H9 (cell line): Measurements from ENCODE around the gene GRIA4. TPM values are rescaled to one million over a fixed set of nuclear protein-coding genes. Genes with fewer than 3 reads are reported as not detected.

ENCODE experiments used
- DNase-seq: peaks from one replicate; pipeline ENCODE4 v3.0.0-alpha.2; 2017
- H2AFZ ChIP-seq: one replicate; pipeline ENCODE4 v1.6.1; 2013; ENCODE audit warnings: mild to moderate bottlenecking, low read length, control low read depth, moderate library complexity
- H2AK5ac ChIP-seq: 2 replicates; pipeline ENCODE4 v1.6.1; 2013; ENCODE audit warnings: low read length, control low read depth, mixed read lengths; ENCODE audit not compliant: insufficient read length
- H2BK120ac ChIP-seq: one replicate; pipeline ENCODE4 v1.6.1; 2013; ENCODE audit warnings: low read depth, mild to moderate bottlenecking, low read length, control low read depth, inconsistent platforms; ENCODE audit not compliant: poor library complexity, severe bottlenecking
- H2BK12ac ChIP-seq: 2 replicates; pipeline ENCODE4 v1.6.1; 2013; ENCODE audit warnings: low read length, control low read depth, mixed read lengths, low read depth; ENCODE audit not compliant: insufficient read length
- H2BK15ac ChIP-seq: 2 replicates; pipeline ENCODE4 v1.6.1; 2013; ENCODE audit warnings: low read depth, low read length, control low read depth
- H2BK20ac ChIP-seq: one replicate; pipeline ENCODE4 v1.6.1; 2013; ENCODE audit warnings: low read depth, mild to moderate bottlenecking, low read length, control low read depth, inconsistent platforms; ENCODE audit not compliant: poor library complexity, severe bottlenecking
- H2BK5ac ChIP-seq: 2 replicates; pipeline ENCODE4 v1.6.1; 2013; ENCODE audit warnings: low read length, control low read depth, mixed read lengths; ENCODE audit not compliant: insufficient read length
- H3K14ac ChIP-seq: 2 replicates; pipeline ENCODE4 v1.6.1; 2013; ENCODE audit warnings: low read length, control low read depth; ENCODE audit not compliant: insufficient read depth
- H3K18ac ChIP-seq: 2 replicates; pipeline ENCODE4 v1.6.1; 2013; ENCODE audit warnings: low read depth, mild to moderate bottlenecking, mixed read lengths, low read length, control low read depth; ENCODE audit not compliant: insufficient read length
- H3K23ac ChIP-seq: 2 replicates; pipeline ENCODE4 v1.6.1; 2013; ENCODE audit warnings: low read length, control low read depth, mixed read lengths, low read depth; ENCODE audit not compliant: insufficient read length
- H3K23me2 ChIP-seq: 2 replicates; pipeline ENCODE4 v1.6.1; 2013; ENCODE audit warnings: low read depth, mild to moderate bottlenecking, mixed read lengths, low read length, control low read depth; ENCODE audit not compliant: insufficient read length, poor library complexity, severe bottlenecking
- H3K27ac ChIP-seq: 2 replicates; pipeline ENCODE4 v1.5.1; 2013; ENCODE audit warnings: low read length, control low read depth, mixed read lengths, low read depth; ENCODE audit not compliant: insufficient read length
- H3K27me3 ChIP-seq: 2 replicates; pipeline ENCODE4 v1.6.1; 2013; ENCODE audit warnings: low read length, control low read depth, inconsistent platforms; ENCODE audit not compliant: insufficient read depth
- H3K4ac ChIP-seq: 2 replicates; pipeline ENCODE4 v1.6.1; 2013; ENCODE audit warnings: low read depth, mild to moderate bottlenecking, control low read depth, inconsistent platforms, low read length, moderate library complexity
- H3K4me1 ChIP-seq: 2 replicates; pipeline ENCODE4 v1.6.1; 2013; ENCODE audit warnings: low read length, control low read depth, inconsistent platforms; ENCODE audit not compliant: insufficient read depth
- H3K4me2 ChIP-seq: 2 replicates; pipeline ENCODE4 v1.6.1; 2013; ENCODE audit warnings: low read length, control low read depth, mixed read lengths; ENCODE audit not compliant: insufficient read length, insufficient read depth
- H3K56ac ChIP-seq: 2 replicates; pipeline ENCODE4 v1.6.1; 2013; ENCODE audit warnings: low read depth, mild to moderate bottlenecking, mixed read lengths, low read length, control low read depth; ENCODE audit not compliant: insufficient read length
- H3K79me1 ChIP-seq: 2 replicates; pipeline ENCODE4 v1.6.1; 2013; ENCODE audit warnings: low read depth, mild to moderate bottlenecking, moderate library complexity, low read length, control low read depth, inconsistent platforms; ENCODE audit not compliant: insufficient read depth, poor library complexity, severe bottlenecking
- H3K79me2 ChIP-seq: 2 replicates; pipeline ENCODE4 v1.6.1; 2013; ENCODE audit warnings: low read length, control low read depth, inconsistent platforms; ENCODE audit not compliant: insufficient read depth
- H3K9ac ChIP-seq: 2 replicates; pipeline ENCODE4 v1.6.1; 2013; ENCODE audit warnings: low read length, control low read depth, mixed read lengths; ENCODE audit not compliant: insufficient read length; ENCODE audit errors: extremely low read depth
- H3K9me3 ChIP-seq: one replicate; pipeline ENCODE4 v1.6.1; 2013; ENCODE audit warnings: low read depth, low read length, inconsistent platforms; ENCODE audit not compliant: control insufficient read depth
- H3T11ph ChIP-seq: one replicate; pipeline ENCODE4 v1.6.1; 2013; ENCODE audit warnings: mild to moderate bottlenecking, low read length, control low read depth, inconsistent platforms
- H4K20me1 ChIP-seq: one replicate; pipeline ENCODE4 v1.6.1; 2013; ENCODE audit not compliant: control insufficient read depth, insufficient read length, insufficient read depth
- H4K5ac ChIP-seq: 2 replicates; pipeline ENCODE4 v1.6.1; 2013; ENCODE audit warnings: low read depth, mild to moderate bottlenecking, mixed read lengths, low read length, control low read depth; ENCODE audit not compliant: insufficient read length
- H4K8ac ChIP-seq: replicated peaks from 2 replicates; pipeline ENCODE4 v1.6.1; 2013; ENCODE audit warnings: low read length, control low read depth, mixed read lengths, low read depth; ENCODE audit not compliant: insufficient read length
- H4K91ac ChIP-seq: 2 replicates; pipeline ENCODE4 v1.6.1; 2013; ENCODE audit warnings: low read depth, mild to moderate bottlenecking, moderate library complexity, mixed read lengths, low read length, control low read depth; ENCODE audit not compliant: insufficient read length
- H3K27ac Mint-ChIP-seq, 3 experiments: 2 replicates in 2 of 3; 3 replicates in 1 of 3; pipeline ENCODE4 v1.8.0; 2020 to 2021; ENCODE audit warnings: mixed read lengths in 3 of 3, mild to moderate bottlenecking in 1 of 3, moderate library complexity in 1 of 3
- H3K27me3 Mint-ChIP-seq: 2 replicates; pipeline ENCODE4 v1.8.0; 2021; ENCODE audit warnings: low read depth, mild to moderate bottlenecking, moderate library complexity, mixed read lengths
- H3K36me3 Mint-ChIP-seq, 3 experiments: 2 replicates in 2 of 3; 3 replicates in 1 of 3; pipeline ENCODE4 v1.8.0; 2020 to 2021; ENCODE audit warnings: low read depth in 3 of 3, mixed read lengths in 3 of 3; ENCODE audit not compliant: insufficient read depth in 1 of 3
- H3K4me1 Mint-ChIP-seq, 2 experiments: 2 replicates each; pipeline ENCODE4 v1.8.0; 2020; ENCODE audit warnings: mixed read lengths in 2 of 2
- H3K4me3 Mint-ChIP-seq, 2 experiments: 2 replicates in 1 of 2; 3 replicates in 1 of 2; pipeline ENCODE4 v1.8.0; 2020 to 2021; ENCODE audit warnings: mild to moderate bottlenecking in 2 of 2, mixed read lengths in 2 of 2, moderate library complexity in 1 of 2
- H3K9me3 Mint-ChIP-seq, 2 experiments: 2 replicates in 1 of 2; 3 replicates in 1 of 2; pipeline ENCODE4 v1.8.0; 2020; ENCODE audit warnings: mild to moderate bottlenecking in 2 of 2, mixed read lengths in 2 of 2, moderate library complexity in 1 of 2
- WGBS: extraction: QIAGEN DNeasy Blood & Tissue Kit; methylation state at CpG from one replicate; pipeline ENCODE4 v1.1.7; 2013; ENCODE audit warnings: missing lambda C conversion rate, low lambda C conversion rate, mixed read lengths; ENCODE audit not compliant: insufficient read length; ENCODE audit errors: extremely low coverage; 5-methylcytosine and 5-hydroxymethylcytosine counted together
- total RNA-seq: library from RNA; stranded (reverse); gene quantifications from 2 replicates; pipeline ENCODE4 v1.2.1, GENCODE V29; 2021
- TF ChIP-seq, protein P1 (sequence below): fragments of 200-600 bp; sonication (generic); conservative IDR thresholded peaks from 3 replicates; pipeline ENCODE4 v1.8.0; 2021; ENCODE audit warnings: antibody characterized with exemption, mild to moderate bottlenecking

Gene GRIA4
- total RNA-seq, 1 experiment from 2014 or later: 0.83 TPM

DNA sequence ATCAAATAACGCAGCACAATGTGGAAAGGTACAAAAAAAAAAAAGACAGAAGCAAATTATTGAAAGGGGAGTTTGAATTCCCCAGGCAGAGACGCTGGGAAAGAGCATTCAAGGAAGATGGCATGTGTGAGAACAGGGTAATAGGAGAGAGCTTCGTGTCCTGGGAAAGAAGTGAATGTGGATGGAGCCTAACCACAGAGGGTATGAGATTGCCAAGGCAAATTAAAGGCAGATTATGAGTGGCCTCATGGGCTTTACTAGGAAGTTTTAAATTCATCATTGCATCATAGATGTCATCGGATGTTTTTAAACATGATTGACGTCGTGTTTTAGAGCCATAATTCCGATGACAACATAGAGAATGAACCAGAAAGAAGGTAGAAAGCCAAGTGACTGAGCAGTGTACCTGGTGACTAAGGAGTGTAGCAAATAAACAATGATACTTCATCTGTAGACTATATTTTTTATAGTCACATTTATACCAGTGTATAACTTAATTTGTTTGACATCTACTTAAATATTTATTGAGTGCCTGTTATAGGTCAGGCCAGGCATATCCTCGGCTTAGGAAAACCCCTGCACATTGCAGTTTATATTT, 260.7 kb downstream of the GRIA4 start:
- Histone ChIP-seq H2BK120ac (no peak overlapping the region), H3K4me1 (peaks cover 3% of the 10 kb centered on the region; the same call in 1 of the 2 replicates), H2AK5ac (no peak overlapping the region), H3K79me1 (no peaks in the 10 kb centered on the region), H2BK5ac (no peak overlapping the region), H2BK12ac (no peak overlapping the region), H3K9ac (no peak overlapping the region), H3K27me3 (no peaks in the 10 kb centered on the region), H3K79me2 (no peaks in the 10 kb centered on the region), H2BK15ac (no peak overlapping the region), H4K5ac (no peak overlapping the region), H3K56ac (no peak overlapping the region), H3K18ac (no peak overlapping the region), H3K9me3 (no peaks in the 10 kb centered on the region), H2BK20ac (no peak overlapping the region), H4K20me1 (no peaks in the 10 kb centered on the region), H3K4ac (no peak overlapping the region), H4K8ac (no peak overlapping the region), H3K23me2 (no peaks in the 10 kb centered on the region), H2AFZ (no peak overlapping the region), H4K91ac (no peak overlapping the region), H3K4me2 (no peak overlapping the region), H3T11ph (no peak overlapping the region), H3K27ac (no peak overlapping the region), H3K14ac (no peak overlapping the region), H3K23ac (no peak overlapping the region)
- H3K4me1 Mint-ChIP-seq: peaks cover 6 to 8% of the 10 kb centered on the region in 2 experiments
- peaks cover 0 to 10% (median 7%) of the 10 kb centered on the region in 3 experiments; a peak in 4 of 7 replicates for H3K36me3 Mint-ChIP-seq
- H3K4me3 Mint-ChIP-seq: no peak overlapping the region
- WGBS: no CpG with 5 or more reads among the region's 8 CpGs
- H3K27ac Mint-ChIP-seq: no peak overlapping the region
- DNase-seq: no peak
- H3K27me3 Mint-ChIP-seq: no peaks in the 10 kb centered on the region
- TF ChIP-seq, protein P1, sequence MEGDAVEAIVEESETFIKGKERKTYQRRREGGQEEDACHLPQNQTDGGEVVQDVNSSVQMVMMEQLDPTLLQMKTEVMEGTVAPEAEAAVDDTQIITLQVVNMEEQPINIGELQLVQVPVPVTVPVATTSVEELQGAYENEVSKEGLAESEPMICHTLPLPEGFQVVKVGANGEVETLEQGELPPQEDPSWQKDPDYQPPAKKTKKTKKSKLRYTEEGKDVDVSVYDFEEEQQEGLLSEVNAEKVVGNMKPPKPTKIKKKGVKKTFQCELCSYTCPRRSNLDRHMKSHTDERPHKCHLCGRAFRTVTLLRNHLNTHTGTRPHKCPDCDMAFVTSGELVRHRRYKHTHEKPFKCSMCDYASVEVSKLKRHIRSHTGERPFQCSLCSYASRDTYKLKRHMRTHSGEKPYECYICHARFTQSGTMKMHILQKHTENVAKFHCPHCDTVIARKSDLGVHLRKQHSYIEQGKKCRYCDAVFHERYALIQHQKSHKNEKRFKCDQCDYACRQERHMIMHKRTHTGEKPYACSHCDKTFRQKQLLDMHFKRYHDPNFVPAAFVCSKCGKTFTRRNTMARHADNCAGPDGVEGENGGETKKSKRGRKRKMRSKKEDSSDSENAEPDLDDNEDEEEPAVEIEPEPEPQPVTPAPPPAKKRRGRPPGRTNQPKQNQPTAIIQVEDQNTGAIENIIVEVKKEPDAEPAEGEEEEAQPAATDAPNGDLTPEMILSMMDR: no peak
- peaks cover 9 to 17% of the 10 kb centered on the region in 2 experiments; a peak in 4 of 5 replicates for H3K9me3 Mint-ChIP-seq
